ENCODE data around the gene HABP4.

DNA sequence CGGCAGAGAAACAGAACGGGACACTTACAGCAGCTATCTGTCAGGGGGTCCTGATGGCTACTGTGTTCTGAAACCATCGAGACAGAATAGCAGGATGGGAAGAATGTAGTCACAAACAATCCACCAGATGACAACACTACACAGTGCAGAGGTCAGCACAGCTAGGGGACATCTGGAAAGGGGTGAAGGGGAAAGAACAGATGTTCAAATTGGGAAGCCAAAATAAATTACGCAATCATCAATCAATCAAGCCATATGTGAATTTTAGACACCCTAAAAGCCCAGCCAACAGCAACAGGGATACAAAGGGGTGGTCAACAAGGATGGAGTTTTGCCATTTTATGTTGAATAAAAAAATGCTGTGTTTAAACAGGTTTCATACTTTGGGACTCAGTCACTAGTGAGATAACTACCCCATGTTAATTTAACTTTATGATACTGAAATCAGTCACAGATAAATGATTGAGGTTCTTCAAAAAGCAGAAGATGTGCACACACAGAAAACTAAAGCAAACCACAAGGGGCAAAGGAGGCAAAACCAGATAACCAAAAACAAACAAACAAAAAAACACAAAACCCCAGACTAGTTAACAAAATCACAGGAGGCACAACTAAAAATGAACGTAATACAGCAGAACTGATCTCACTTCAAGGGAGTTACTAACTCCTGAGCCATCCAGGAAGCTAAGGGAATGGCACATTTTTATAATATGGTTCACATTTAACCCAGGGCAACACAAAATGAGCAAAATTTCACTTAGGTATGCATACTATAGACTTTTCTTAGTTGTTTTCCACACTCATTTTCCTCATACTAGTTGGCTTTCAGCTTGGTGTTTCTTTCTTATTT, 65.9 kb downstream of the HABP4 start:
- TF ChIP-seq, protein P1, sequence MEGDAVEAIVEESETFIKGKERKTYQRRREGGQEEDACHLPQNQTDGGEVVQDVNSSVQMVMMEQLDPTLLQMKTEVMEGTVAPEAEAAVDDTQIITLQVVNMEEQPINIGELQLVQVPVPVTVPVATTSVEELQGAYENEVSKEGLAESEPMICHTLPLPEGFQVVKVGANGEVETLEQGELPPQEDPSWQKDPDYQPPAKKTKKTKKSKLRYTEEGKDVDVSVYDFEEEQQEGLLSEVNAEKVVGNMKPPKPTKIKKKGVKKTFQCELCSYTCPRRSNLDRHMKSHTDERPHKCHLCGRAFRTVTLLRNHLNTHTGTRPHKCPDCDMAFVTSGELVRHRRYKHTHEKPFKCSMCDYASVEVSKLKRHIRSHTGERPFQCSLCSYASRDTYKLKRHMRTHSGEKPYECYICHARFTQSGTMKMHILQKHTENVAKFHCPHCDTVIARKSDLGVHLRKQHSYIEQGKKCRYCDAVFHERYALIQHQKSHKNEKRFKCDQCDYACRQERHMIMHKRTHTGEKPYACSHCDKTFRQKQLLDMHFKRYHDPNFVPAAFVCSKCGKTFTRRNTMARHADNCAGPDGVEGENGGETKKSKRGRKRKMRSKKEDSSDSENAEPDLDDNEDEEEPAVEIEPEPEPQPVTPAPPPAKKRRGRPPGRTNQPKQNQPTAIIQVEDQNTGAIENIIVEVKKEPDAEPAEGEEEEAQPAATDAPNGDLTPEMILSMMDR (conservative IDR thresholded peaks at IDR 0.05; ENCODE audit: low read depth, low read length) = no peak
- no peak for TF ChIP-seq BHLHE40 (IDR thresholded peaks at IDR 0.05; ENCODE audit: low read depth, low read length)
- no peak for TF ChIP-seq MAFK (IDR thresholded peaks at IDR 0.05; ENCODE audit: low read depth, low read length)
